ENCODE data around the gene VNN1. TPM values are rescaled to one million over a fixed set of nuclear protein-coding genes. Genes with fewer than 3 reads are reported as not detected.
"Not testable (repeated sequence)": the region's sequence is repeated elsewhere in the genome, so short reads cannot be mapped to it uniquely, and the experiment has no call there.

VNN1 gene
- total and polyA plus RNA-seq, 3 experiments from 2014 or later: not detected

DNA sequence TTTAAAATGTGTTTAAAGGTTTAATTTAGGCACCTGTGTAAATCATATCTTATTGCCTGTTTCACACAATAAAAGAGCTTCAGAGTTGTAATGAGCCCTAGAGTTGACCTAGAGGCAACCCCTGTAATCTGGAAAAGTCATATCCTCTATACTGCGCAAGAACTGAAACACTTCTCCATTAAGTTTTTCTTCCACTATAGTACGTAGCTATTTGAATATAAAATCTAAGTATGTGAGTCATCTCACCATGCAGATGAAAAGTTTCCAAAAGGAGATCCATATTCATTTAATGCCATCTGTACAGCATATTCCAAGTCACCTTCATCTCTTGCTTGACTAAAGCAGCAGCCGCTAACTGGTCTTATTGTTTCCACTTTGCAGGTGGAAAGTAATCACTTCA, 28.8 kb downstream of the VNN1 start:
- no peak for DNase-seq
- no peak overlapping the region for H3K4me3 Mint-ChIP-seq
- no peaks in the 10 kb centered on the region for H3K36me3 ChIP-seq (ENCODE audit: insufficient read depth, low read length)
- no peaks in the 10 kb centered on the region for H3K9me3 ChIP-seq (ENCODE audit: low read length)
- peaks cover 0 to 2% (median 0%) of the 10 kb centered on the region in 3 donors for H3K36me3 Mint-ChIP-seq
- H3K27me3 ChIP-seq (ENCODE audit: insufficient read depth, low read length, poor library complexity, severe bottlenecking): no peaks in the 10 kb centered on the region
- POLR2A ChIA-PET: no interaction called here
- H3K4me1 ChIP-seq (ENCODE audit: insufficient read depth, low read length): no peaks in the 10 kb centered on the region
- H3K4me1 Mint-ChIP-seq: no peaks in the 10 kb centered on the region
- H3K4me3 ChIP-seq (ENCODE audit: low read length): no peak overlapping the region
- H3K27me3 Mint-ChIP-seq: peaks cover 4 to 33% of the 10 kb centered on the region in 2 donors
- H3K27ac ChIP-seq (ENCODE audit: low read depth, low read length): no peak overlapping the region
- H3K27ac Mint-ChIP-seq: no peak overlapping the region
- CTCF ChIA-PET: interaction anchor here (0.7 kb wide), 1 partner anchor 78 kb away, joined by 3 read pairs; no protein-coding TSS in a partner anchor
- H3K9me3 Mint-ChIP-seq: peaks cover 0 to 5% (median 0%) of the 10 kb centered on the region in 5 donors

GRCh38 chr6:132684272-132684671, 29.6 kb downstream of the VNN1 start:
- POLR2A ChIA-PET: no interaction called here
- CTCF ChIA-PET: no interaction called here
- no peaks in the 10 kb centered on the region for H3K36me3 ChIP-seq (ENCODE audit: insufficient read depth, low read length)

GRCh38 chr6:132683543-132683942, 30.3 kb downstream of the VNN1 start:
- Histone ChIP-seq H3K4me3 (ENCODE audit: low read length) (no peak overlapping the region), H3K36me3 (ENCODE audit: insufficient read depth, low read length) (no peaks in the 10 kb centered on the region), H3K4me1 (ENCODE audit: insufficient read depth, low read length) (no peaks in the 10 kb centered on the region), H3K27me3 (ENCODE audit: insufficient read depth, low read length, poor library complexity, severe bottlenecking) (no peaks in the 10 kb centered on the region), H3K9me3 (ENCODE audit: low read length) (no peaks in the 10 kb centered on the region), H3K27ac (ENCODE audit: low read depth, low read length) (no peak overlapping the region)
- Mint-ChIP-seq H3K4me1 (no peaks in the 10 kb centered on the region), H3K27ac (no peak overlapping the region), H3K36me3 (peaks cover 0 to 2% (median 0%) of the 10 kb centered on the region in 3 donors), H3K9me3 (no peaks in the 10 kb centered on the region), H3K4me3 (no peak overlapping the region), H3K27me3 (peaks cover 1 to 26% of the 10 kb centered on the region in 2 donors)
- ChIA-PET CTCF (no interaction called here), POLR2A (no interaction called here)
- no peak for DNase-seq

More at GRCh38 chr6:132684272-132684671, 29.6 kb downstream of the VNN1 start:
- peaks cover 0 to 2% (median 0%) of the 10 kb centered on the region in 3 donors for H3K36me3 Mint-ChIP-seq
- no peaks in the 10 kb centered on the region for H3K4me1 Mint-ChIP-seq
- H3K27ac Mint-ChIP-seq: no peak overlapping the region
- no peak overlapping the region for H3K4me3 Mint-ChIP-seq
- no peak for DNase-seq
- no peak overlapping the region for H3K4me3 ChIP-seq (ENCODE audit: low read length)
- H3K9me3 ChIP-seq (ENCODE audit: low read length): no peaks in the 10 kb centered on the region
- H3K27me3 Mint-ChIP-seq: peaks cover 4 to 25% of the 10 kb centered on the region in 2 donors
- peaks cover 0 to 2% (median 0%) of the 10 kb centered on the region in 5 donors for H3K9me3 Mint-ChIP-seq
- no peaks in the 10 kb centered on the region for H3K4me1 ChIP-seq (ENCODE audit: insufficient read depth, low read length)
- H3K27me3 ChIP-seq (ENCODE audit: insufficient read depth, low read length, poor library complexity, severe bottlenecking): no peaks in the 10 kb centered on the region
- H3K27ac ChIP-seq (ENCODE audit: low read depth, low read length): no peak overlapping the region

DNA sequence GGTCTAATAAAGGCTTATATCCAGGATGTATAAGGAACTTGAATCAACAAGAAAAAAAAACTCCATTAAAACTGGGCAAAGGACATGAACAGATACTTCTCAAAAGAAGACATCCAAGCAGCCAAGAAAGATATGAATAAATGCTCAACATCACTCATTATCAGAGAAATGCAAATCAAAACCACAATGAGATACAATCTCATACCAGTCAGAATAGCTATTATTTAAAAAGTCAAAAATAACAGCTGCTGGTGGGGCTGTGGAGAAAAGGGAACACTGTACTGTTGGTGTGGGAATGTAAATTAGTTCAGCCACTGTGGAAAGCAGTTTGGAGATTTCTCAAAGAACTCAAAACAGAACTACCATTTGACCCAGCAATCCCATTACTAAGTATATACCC, 34.8 kb downstream of the VNN1 start:
- H3K9me3 ChIP-seq (ENCODE audit: low read length); H3K27ac ChIP-seq (ENCODE audit: low read depth, low read length); H3K36me3 ChIP-seq (ENCODE audit: insufficient read depth, low read length); H3K4me3 ChIP-seq (ENCODE audit: low read length); H3K9me3 Mint-ChIP-seq; H3K27ac Mint-ChIP-seq; H3K4me1 ChIP-seq (ENCODE audit: insufficient read depth, low read length); H3K36me3 Mint-ChIP-seq; DNase-seq; H3K4me3 Mint-ChIP-seq; POLR2A ChIA-PET; H3K27me3 ChIP-seq (ENCODE audit: insufficient read depth, low read length, poor library complexity, severe bottlenecking); CTCF ChIA-PET: not testable (repeated sequence)
- Mint-ChIP-seq H3K4me1 (peaks cover 7 to 15% (median 11%) of the 10 kb centered on the region in 3 donors), H3K27me3 (peaks cover 6 to 16% of the 10 kb centered on the region in 2 donors)

DNA sequence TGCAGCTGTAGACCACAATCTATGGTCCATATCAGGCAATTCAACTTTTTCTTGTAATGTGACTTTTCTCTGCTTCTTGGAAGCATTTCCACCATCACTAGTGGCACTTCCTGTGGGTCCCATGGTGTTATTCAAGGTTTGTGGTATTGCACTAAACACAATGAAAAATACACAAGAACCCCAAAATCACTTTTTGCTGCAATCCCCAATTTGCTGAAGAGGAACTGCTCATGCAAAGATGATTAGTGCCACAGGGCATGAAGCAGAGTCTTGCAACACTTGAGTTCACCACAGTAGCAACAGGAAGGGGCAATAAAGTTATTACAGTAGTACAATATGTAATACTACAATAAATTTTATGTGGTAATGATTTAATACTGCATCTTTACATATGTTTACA, 38.1 kb downstream of the VNN1 start:
- no peak for DNase-seq
- POLR2A ChIA-PET: no interaction called here

DNA sequence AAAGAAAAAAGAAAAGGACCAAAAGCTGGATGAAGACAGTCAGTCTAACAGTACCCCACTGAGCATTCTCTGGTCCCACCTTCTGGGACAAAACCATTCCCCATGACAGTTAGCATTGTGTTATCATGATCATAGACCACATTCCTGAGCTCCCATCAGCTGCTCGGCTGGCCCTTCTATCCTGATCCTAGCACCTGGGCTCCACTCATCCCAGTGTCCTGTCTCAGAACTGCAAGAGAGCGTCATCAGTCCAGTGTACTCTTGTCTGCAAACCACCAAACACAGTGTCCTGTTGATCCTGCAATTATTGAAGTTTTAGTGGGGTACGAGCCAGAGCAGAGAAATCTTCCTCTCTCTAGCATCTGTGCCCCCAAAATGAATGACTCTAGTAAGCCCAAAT, 38.9 kb downstream of the VNN1 start:
- Mint-ChIP-seq H3K27me3 (peaks cover 4 to 11% of the 10 kb centered on the region in 2 donors), H3K27ac (peak overlapping the region in 1 of 8 donors; percentile 16), H3K9me3 (no peaks in the 10 kb centered on the region), H3K4me3 (no peak overlapping the region), H3K36me3 (no peaks in the 10 kb centered on the region), H3K4me1 (peaks cover 7 to 15% (median 11%) of the 10 kb centered on the region in 3 donors)
- Histone ChIP-seq H3K27ac (ENCODE audit: low read depth, low read length) (no peak overlapping the region), H3K27me3 (ENCODE audit: insufficient read depth, low read length, poor library complexity, severe bottlenecking) (no peaks in the 10 kb centered on the region), H3K36me3 (ENCODE audit: insufficient read depth, low read length) (no peaks in the 10 kb centered on the region), H3K4me1 (ENCODE audit: insufficient read depth, low read length) (no peaks in the 10 kb centered on the region), H3K9me3 (ENCODE audit: low read length) (no peaks in the 10 kb centered on the region), H3K4me3 (ENCODE audit: low read length) (no peak overlapping the region)
- no peak for DNase-seq
- ChIA-PET CTCF (interaction anchor here (0.7 to 1.1 kb wide), 2 partner anchors 22 to 123 kb away, joined by 3 read pairs; partner anchors contain the start of gene SLC18B1), POLR2A (no interaction called here)

More for the DNA sequence above, 38.1 kb downstream of the VNN1 start:
- H3K4me3 Mint-ChIP-seq: no peak overlapping the region
- no peaks in the 10 kb centered on the region for H3K4me1 ChIP-seq (ENCODE audit: insufficient read depth, low read length)
- H3K27ac Mint-ChIP-seq: no peak overlapping the region
- H3K27me3 Mint-ChIP-seq: peaks cover 4 to 11% of the 10 kb centered on the region in 2 donors
- no peak overlapping the region for H3K27ac ChIP-seq (ENCODE audit: low read depth, low read length)
- H3K27me3 ChIP-seq (ENCODE audit: insufficient read depth, low read length, poor library complexity, severe bottlenecking): no peaks in the 10 kb centered on the region
- no peaks in the 10 kb centered on the region for H3K9me3 ChIP-seq (ENCODE audit: low read length)
- H3K4me1 Mint-ChIP-seq: peaks cover 7 to 15% (median 11%) of the 10 kb centered on the region in 3 donors
- no peak overlapping the region for H3K4me3 ChIP-seq (ENCODE audit: low read length)
- H3K36me3 Mint-ChIP-seq: no peaks in the 10 kb centered on the region
- no peaks in the 10 kb centered on the region for H3K9me3 Mint-ChIP-seq
- no peaks in the 10 kb centered on the region for H3K36me3 ChIP-seq (ENCODE audit: insufficient read depth, low read length)
- CTCF ChIA-PET: interaction anchor here (1.1 kb wide), 1 partner anchor 21 kb away, joined by 3 read pairs; no protein-coding TSS in a partner anchor

- Mint-ChIP-seq H3K27me3 (peaks cover 4 to 12% of the 10 kb centered on the region in 2 donors), H3K36me3 (no peaks in the 10 kb centered on the region), H3K4me1 (peaks cover 11 to 18% (median 15%) of the 10 kb centered on the region in 3 donors), H3K27ac (no peak overlapping the region), H3K4me3 (no peak overlapping the region), H3K9me3 (no peaks in the 10 kb centered on the region)
- ChIA-PET CTCF (no interaction called here), POLR2A (no interaction called here)
- no peaks in the 10 kb centered on the region for H3K36me3 ChIP-seq (ENCODE audit: insufficient read depth, low read length)
- no peak overlapping the region for H3K4me3 ChIP-seq (ENCODE audit: low read length)
- no peaks in the 10 kb centered on the region for H3K9me3 ChIP-seq (ENCODE audit: low read length)
- DNase-seq: no peak
- no peak overlapping the region for H3K27ac ChIP-seq (ENCODE audit: low read depth, low read length)
- H3K4me1 ChIP-seq (ENCODE audit: insufficient read depth, low read length): no peaks in the 10 kb centered on the region
- H3K27me3 ChIP-seq (ENCODE audit: insufficient read depth, low read length, poor library complexity, severe bottlenecking): no peaks in the 10 kb centered on the region
Observed at GRCh38 chr6:132673376-132674094, 40.3 kb downstream of the VNN1 start.

GRCh38 chr6:132671295-132671694, 42.6 kb downstream of the VNN1 start:
- H3K4me1 ChIP-seq (ENCODE audit: insufficient read depth, low read length): no peaks in the 10 kb centered on the region
- H3K27me3 Mint-ChIP-seq: peaks cover 0 to 5% of the 10 kb centered on the region in 2 donors
- H3K27ac Mint-ChIP-seq: no peak overlapping the region
- H3K36me3 ChIP-seq (ENCODE audit: insufficient read depth, low read length): no peaks in the 10 kb centered on the region
- CTCF ChIA-PET: interaction anchor here (2.0 to 3.6 kb wide), 2 partner anchors 95 to 109 kb away, joined by 8 to 26 read pairs; no protein-coding TSS in a partner anchor
- peaks cover 11 to 15% (median 15%) of the 10 kb centered on the region in 3 donors for H3K4me1 Mint-ChIP-seq
- no peaks in the 10 kb centered on the region for H3K9me3 Mint-ChIP-seq
- DNase-seq: no peak
- no peaks in the 10 kb centered on the region for H3K27me3 ChIP-seq (ENCODE audit: insufficient read depth, low read length, poor library complexity, severe bottlenecking)
- H3K4me3 ChIP-seq (ENCODE audit: low read length): no peak overlapping the region
- H3K4me3 Mint-ChIP-seq: no peak overlapping the region
- H3K36me3 Mint-ChIP-seq: no peaks in the 10 kb centered on the region
- H3K9me3 ChIP-seq (ENCODE audit: low read length): no peaks in the 10 kb centered on the region
- POLR2A ChIA-PET: interaction anchor here (0.6 kb wide), 1 partner anchor 1646 kb away, joined by 5 read pairs; no protein-coding TSS in a partner anchor
- H3K27ac ChIP-seq (ENCODE audit: low read depth, low read length): no peak overlapping the region

Measured in CD8-positive, alpha-beta memory T cell (primary cell).